HCT116 (cell line): ENCODE measurements around the gene ARHGAP10. TPM values are rescaled to one million over a fixed set of nuclear protein-coding genes. Genes with fewer than 3 reads are reported as not detected.

Experiments used
- ATAC-seq: fragments of 200-7000 bp; cut with Tn5 transposase; 2 replicates; pipeline ENCODE4 v1.9.1; 2020; ENCODE audit warnings: mild to moderate bottlenecking, moderate library complexity
- BruUV-seq: library from RNA; stranded (reverse); fragments of 400-500 nt; replicated peaks from 2 replicates; lab custom pipeline; 2021; lab: Mats Ljungman, UMichigan
- CTCF ChIA-PET: fragments of 300-600 bp; sonication (Branson Sonifier 250); formaldehyde crosslinking; loops from one replicate; lab custom pipeline; 2021; ENCODE audit warnings: antibody characterized with exemption; lab: Charles Lee
- POLR2A ChIA-PET: fragments of 300-600, 350-600 bp; sonication (Branson Sonifier 250); formaldehyde crosslinking; loops from one replicate; lab custom pipeline; 2021; ENCODE audit warnings: antibody characterized with exemption; lab: Charles Lee
- RAD21 ChIA-PET, 2 experiments: fragments of 300-600 bp; sonication (Branson Sonifier 250); formaldehyde crosslinking; loops; one replicate each; lab custom pipeline; 2023; ENCODE audit warnings: low total read pairs in 2 of 2; ENCODE audit not compliant: uncharacterized antibody in 2 of 2, unreplicated experiment in 2 of 2, low non-redundant PET in 1 of 2; lab: Charles Lee
- DNase-seq: peaks from one replicate; pipeline ENCODE4 v3.0.0-alpha.2; 2010; ENCODE audit warnings: low read depth, low spot score
- H2AFZ ChIP-seq: fragments of 200-600 bp; shearing (Covaris generic), sonication (generic); 2 replicates; pipeline ENCODE4 v1.6.1; 2017; ENCODE audit warnings: low read depth, mixed run types, mixed read lengths, antibody characterized with exemption, low read length; ENCODE audit not compliant: poor library complexity, severe bottlenecking
- H3K27ac ChIP-seq: 2 replicates; pipeline ENCODE4 v1.5.1; 2012; ENCODE audit warnings: low read depth, low read length
- H3K27me3 ChIP-seq: fragments of 200-600 bp; sonication (generic); 2 replicates; pipeline ENCODE4 v1.6.1; 2016; ENCODE audit warnings: mixed run types, low read length, mixed read lengths; ENCODE audit not compliant: insufficient read depth
- H3K36me3 ChIP-seq, 2 experiments: fragments of 200-500 bp in 1 of 2; fragments of 200-600 bp in 1 of 2; sonication (Bioruptor generic) in 1 of 2; sonication (generic) in 1 of 2; 2 replicates each; pipeline versions ENCODE4 v1.5.1 to v1.6.1; 2014 to 2016; ENCODE audit warnings: low read length in 2 of 2, inconsistent platforms in 1 of 2, mixed read lengths in 1 of 2, mixed run types in 1 of 2; ENCODE audit not compliant: insufficient read depth in 2 of 2, control insufficient read depth in 1 of 2
- H3K4me1 ChIP-seq, 2 experiments: fragments of 200-600 bp in 1 of 2; sonication (generic) in 1 of 2; 2 replicates each; pipeline versions ENCODE4 v1.5.1 to v1.6.1; 2012 to 2017; ENCODE audit warnings: low read length in 2 of 2, inconsistent platforms in 1 of 2, mild to moderate bottlenecking in 1 of 2, mixed read lengths in 1 of 2, mixed run types in 1 of 2, moderate library complexity in 1 of 2; ENCODE audit not compliant: insufficient read depth in 2 of 2, control insufficient read depth in 1 of 2
- H3K4me2 ChIP-seq: fragments of 200-600 bp; sonication (generic); 2 replicates; pipeline ENCODE4 v1.6.1; 2017; ENCODE audit warnings: mixed run types, low read length, mixed read lengths
- H3K4me3 ChIP-seq, 2 experiments: fragments of 200-600 bp in 1 of 2; sonication (generic) in 1 of 2; replicated peaks in 1 of 2; 2 replicates each; pipeline ENCODE4 v1.5.1; 2011 to 2016; ENCODE audit warnings: low read length in 2 of 2, control low read depth in 1 of 2, low read depth in 1 of 2, mild to moderate bottlenecking in 1 of 2, mixed read lengths in 1 of 2, mixed run types in 1 of 2
- H3K79me2 ChIP-seq: fragments of 200-600 bp; sonication (generic); 2 replicates; pipeline ENCODE4 v1.6.1; 2017; ENCODE audit warnings: mild to moderate bottlenecking, mixed run types, low read length, moderate library complexity, mixed read lengths; ENCODE audit not compliant: insufficient read depth
- H3K9ac ChIP-seq: fragments of 200-600 bp; sonication (generic); 2 replicates; pipeline ENCODE4 v1.6.1; 2016; ENCODE audit warnings: low read length, mixed read lengths
- H3K9me2 ChIP-seq: fragments of 200-600 bp; sonication (generic), shearing (Covaris generic); 2 replicates; pipeline ENCODE4 v1.6.1; 2017; ENCODE audit warnings: mixed run types, mild to moderate bottlenecking, moderate library complexity; ENCODE audit not compliant: insufficient read depth
- H3K9me3 ChIP-seq, 2 experiments: fragments of 200-500 bp in 1 of 2; fragments of 200-600 bp in 1 of 2; sonication (Bioruptor generic) in 1 of 2; sonication (generic) in 1 of 2; 2 replicates each; pipeline ENCODE4 v1.6.1; 2014 to 2017; ENCODE audit warnings: low read length in 2 of 2, mixed read lengths in 2 of 2, inconsistent platforms in 1 of 2, low read depth in 1 of 2, mild to moderate bottlenecking in 1 of 2, mixed run types in 1 of 2, moderate library complexity in 1 of 2; ENCODE audit not compliant: control insufficient read depth in 1 of 2, insufficient read depth in 1 of 2
- H4K20me1 ChIP-seq: fragments of 200-600 bp; sonication (generic), shearing (Covaris generic); 2 replicates; pipeline ENCODE4 v1.6.1; 2017; ENCODE audit warnings: mixed run types, mild to moderate bottlenecking, moderate library complexity; ENCODE audit not compliant: insufficient read depth
- CBX3 ChIP-seq: IDR thresholded peaks from 2 replicates; pipeline ENCODE4 v1.6.1; 2012; ENCODE audit warnings: low read depth
- CEBPB ChIP-seq: IDR thresholded peaks from 2 replicates; pipeline ENCODE4 v1.6.1; 2012; ENCODE audit warnings: low read depth
- EGR1 ChIP-seq: IDR thresholded peaks from 2 replicates; pipeline ENCODE4 v1.6.1; 2012; ENCODE audit warnings: low read depth
- ELF1 ChIP-seq: IDR thresholded peaks from 2 replicates; pipeline ENCODE4 v1.6.1; 2012; ENCODE audit warnings: low read depth, borderline replicate concordance
- JUND ChIP-seq: IDR thresholded peaks from 2 replicates; pipeline ENCODE4 v1.6.1; 2012
- RAD21 ChIP-seq: IDR thresholded peaks from 2 replicates; pipeline ENCODE4 v1.6.1; 2012; ENCODE audit warnings: low read depth, mild to moderate bottlenecking
- SRF ChIP-seq: IDR thresholded peaks from 2 replicates; pipeline ENCODE4 v1.6.1; 2012; ENCODE audit warnings: low read depth
- intact Hi-C: fragments of 100-400 bp; cut with micrococcal nuclease; formaldehyde crosslinking; loops from 2 replicates; pipeline ENCODE4 v1.10.0; 2022
- total RNA-seq: library from RNA; stranded (reverse); gene quantifications from one replicate; pipeline ENCODE4 v1.2.1, GENCODE V29; 2021; ENCODE audit not compliant: unreplicated experiment
- TF ChIP-seq, protein P1 (sequence below), 3 experiments: fragments of 200-600 bp in 1 of 3; sonication (generic) in 1 of 3; IDR thresholded peaks in 2 of 3; conservative IDR thresholded peaks in 1 of 3; 2 replicates each; pipeline ENCODE4 v1.5.1; 2012 to 2017; ENCODE audit warnings: low read depth in 2 of 3, low read length in 2 of 3, antibody characterized with exemption in 1 of 3, borderline replicate concordance in 1 of 3, control low read depth in 1 of 3, mild to moderate bottlenecking in 1 of 3, mixed read lengths in 1 of 3, mixed run types in 1 of 3, moderate library complexity in 1 of 3; ENCODE audit not compliant: insufficient read depth in 1 of 3
- TF ChIP-seq, protein P2 (sequence below): IDR thresholded peaks from 2 replicates; pipeline ENCODE4 v1.6.1; 2012

The ARHGAP10 gene
- total RNA-seq, 1 experiment from 2014 or later, result 24.7 TPM

- no peak for TF ChIP-seq ELF1
- TF ChIP-seq JUND, result no peak
- TF ChIP-seq, protein P1, sequence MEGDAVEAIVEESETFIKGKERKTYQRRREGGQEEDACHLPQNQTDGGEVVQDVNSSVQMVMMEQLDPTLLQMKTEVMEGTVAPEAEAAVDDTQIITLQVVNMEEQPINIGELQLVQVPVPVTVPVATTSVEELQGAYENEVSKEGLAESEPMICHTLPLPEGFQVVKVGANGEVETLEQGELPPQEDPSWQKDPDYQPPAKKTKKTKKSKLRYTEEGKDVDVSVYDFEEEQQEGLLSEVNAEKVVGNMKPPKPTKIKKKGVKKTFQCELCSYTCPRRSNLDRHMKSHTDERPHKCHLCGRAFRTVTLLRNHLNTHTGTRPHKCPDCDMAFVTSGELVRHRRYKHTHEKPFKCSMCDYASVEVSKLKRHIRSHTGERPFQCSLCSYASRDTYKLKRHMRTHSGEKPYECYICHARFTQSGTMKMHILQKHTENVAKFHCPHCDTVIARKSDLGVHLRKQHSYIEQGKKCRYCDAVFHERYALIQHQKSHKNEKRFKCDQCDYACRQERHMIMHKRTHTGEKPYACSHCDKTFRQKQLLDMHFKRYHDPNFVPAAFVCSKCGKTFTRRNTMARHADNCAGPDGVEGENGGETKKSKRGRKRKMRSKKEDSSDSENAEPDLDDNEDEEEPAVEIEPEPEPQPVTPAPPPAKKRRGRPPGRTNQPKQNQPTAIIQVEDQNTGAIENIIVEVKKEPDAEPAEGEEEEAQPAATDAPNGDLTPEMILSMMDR (IDR thresholded peaks at IDR 0.05 in 2 of 3, conservative IDR thresholded peaks at IDR 0.05 in 1 of 3; ENCODE audit: borderline replicate concordance in 1 of 3, insufficient read depth in 1 of 3, low read depth in 2 of 3, low read length in 2 of 3), result no peak
- TF ChIP-seq CEBPB, result no peak
- no peak for TF ChIP-seq CBX3
These were observed 232.5 kb downstream of the ARHGAP10 start (continued) for GRCh38 chr4:147964266-147964880.

DNA sequence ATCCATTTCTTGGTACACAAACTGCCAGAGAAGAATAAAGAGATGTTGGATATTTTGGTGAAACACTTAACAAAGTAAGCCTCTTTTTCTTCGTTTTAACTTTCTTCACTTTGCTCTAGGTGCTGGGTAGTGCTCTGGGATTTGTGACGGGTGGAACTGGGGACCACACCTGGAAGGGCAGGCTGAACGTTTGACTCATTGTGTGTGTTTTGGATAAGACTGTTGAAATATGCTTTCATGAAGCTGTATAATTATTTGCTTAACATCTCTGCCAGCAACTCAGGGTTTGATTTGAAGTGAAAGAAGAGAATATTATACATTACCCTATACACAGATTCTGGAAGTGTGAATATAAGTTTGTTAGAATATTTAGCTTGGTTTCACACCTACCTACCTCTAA is 233.2 kb downstream of the ARHGAP10 start:
- H3K27ac ChIP-seq, result no peak overlapping the region
- no peaks in the 10 kb centered on the region for H3K79me2 ChIP-seq
- no peak overlapping the region for H2AFZ ChIP-seq
- no peak overlapping the region for H3K4me3 ChIP-seq
- H3K4me1 ChIP-seq, result no peaks in the 10 kb centered on the region
- H3K9me2 ChIP-seq, result no peaks in the 10 kb centered on the region
- POLR2A ChIA-PET, result no interaction called here
- H3K9me3 ChIP-seq, result no peaks in the 10 kb centered on the region
- H3K27me3 ChIP-seq, result no peaks in the 10 kb centered on the region
- H4K20me1 ChIP-seq, result no peaks in the 10 kb centered on the region; the same call in 1 of the 2 replicates
- H3K9ac ChIP-seq, result no peak overlapping the region
- CTCF ChIA-PET, result interaction anchor here (1.0 kb wide), 1 partner anchor 19 kb away, joined by 3 read pairs; no protein-coding TSS in a partner anchor
- intact Hi-C loops, result no loop called here
- no peak overlapping the region for H3K4me2 ChIP-seq
- no peaks in the 10 kb centered on the region for H3K36me3 ChIP-seq
- RAD21 ChIA-PET, result no interaction called here
- TF ChIP-seq CEBPB, result no peak
- TF ChIP-seq, protein P2, sequence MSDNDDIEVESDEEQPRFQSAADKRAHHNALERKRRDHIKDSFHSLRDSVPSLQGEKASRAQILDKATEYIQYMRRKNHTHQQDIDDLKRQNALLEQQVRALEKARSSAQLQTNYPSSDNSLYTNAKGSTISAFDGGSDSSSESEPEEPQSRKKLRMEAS, result no peak
- no peak for TF ChIP-seq SRF
- no peak for TF ChIP-seq EGR1
- TF ChIP-seq RAD21, result no peak
- no peak for DNase-seq
- no TSS peak for BruUV-seq
- no peak for ATAC-seq
